Cardiac fibroblast (primary cell): ENCODE data around the gene TWSG1.

Experiments
- DNase-seq, 2 donors: peaks; one replicate each; pipeline versions ENCODE4 v3.0.0 to v3.0.0-alpha.2; 2010; ENCODE audit warnings: low read depth in 2 of 2
- H3K4me3 ChIP-seq, 2 donors: replicated peaks in 1 of 2; 1 replicate in 1 of 2; 2 replicates in 1 of 2; pipeline ENCODE4 v1.5.1; 2011; ENCODE audit warnings: low read depth in 2 of 2, low read length in 2 of 2, mild to moderate bottlenecking in 2 of 2, moderate library complexity in 1 of 2
- CTCF ChIP-seq: IDR thresholded peaks from one replicate; pipeline ENCODE4 v1.5.1; 2011; ENCODE audit warnings: low read depth, mild to moderate bottlenecking, low read length, inconsistent platforms

Gene TWSG1

GRCh38 chr18:9322744-9323143, 11.8 kb upstream of the TWSG1 start:
- TF ChIP-seq CTCF, result no peak
- no peak for DNase-seq
- H3K4me3 ChIP-seq, result no peak overlapping the region

DNA sequence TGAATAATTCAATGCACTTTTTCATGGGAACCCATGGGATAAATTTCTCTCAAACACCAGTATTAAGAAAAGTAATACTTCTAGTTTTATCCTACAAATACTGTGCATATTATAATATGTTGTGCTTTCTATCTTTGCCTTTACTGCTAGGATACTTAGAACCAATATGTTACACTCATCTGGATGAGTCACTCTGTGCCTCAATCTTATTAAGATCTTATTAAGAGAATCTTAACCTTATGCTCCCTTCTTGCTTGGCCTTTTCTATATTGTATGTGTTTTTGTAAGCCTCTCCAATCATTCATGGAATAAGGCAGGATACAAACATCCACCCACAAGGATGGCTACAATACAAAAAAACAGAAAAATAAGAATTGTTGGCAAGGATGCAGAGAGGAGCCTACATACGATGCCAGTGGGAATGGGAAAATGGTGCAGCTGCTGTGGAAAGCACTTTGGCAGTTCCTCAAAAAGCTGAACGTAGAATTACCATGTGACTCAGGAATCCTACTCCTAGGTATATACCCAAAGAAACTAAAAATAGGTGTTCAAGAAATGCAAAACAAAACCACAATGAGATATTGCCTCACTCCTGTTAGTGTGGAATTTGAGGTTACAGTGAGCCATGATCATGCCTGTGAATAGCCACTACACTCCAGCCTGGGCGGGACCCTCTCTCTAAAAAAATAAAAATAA, 10.7 kb upstream of the TWSG1 start:
- H3K4me3 ChIP-seq, result no peak overlapping the region
- peak; percentile 81 to 93 for DNase-seq
- no peak for TF ChIP-seq CTCF

- DNase-seq, result peak; percentile 24 to 80
- no peak overlapping the region for H3K4me3 ChIP-seq
- no peak for TF ChIP-seq CTCF
These were observed 8.9 kb upstream of the TWSG1 start for GRCh38 chr18:9325716-9326115.

GRCh38 chr18:9328776-9329175, 5.8 kb upstream of the TWSG1 start:
- peak in 1 of 2 donors; percentile 57 for DNase-seq
- TF ChIP-seq CTCF, result no peak
- H3K4me3 ChIP-seq, result no peak overlapping the region

GRCh38 chr18:9329471-9329870, 5.1 kb upstream of the TWSG1 start:
- no peak for DNase-seq
- no peak for TF ChIP-seq CTCF

DNA sequence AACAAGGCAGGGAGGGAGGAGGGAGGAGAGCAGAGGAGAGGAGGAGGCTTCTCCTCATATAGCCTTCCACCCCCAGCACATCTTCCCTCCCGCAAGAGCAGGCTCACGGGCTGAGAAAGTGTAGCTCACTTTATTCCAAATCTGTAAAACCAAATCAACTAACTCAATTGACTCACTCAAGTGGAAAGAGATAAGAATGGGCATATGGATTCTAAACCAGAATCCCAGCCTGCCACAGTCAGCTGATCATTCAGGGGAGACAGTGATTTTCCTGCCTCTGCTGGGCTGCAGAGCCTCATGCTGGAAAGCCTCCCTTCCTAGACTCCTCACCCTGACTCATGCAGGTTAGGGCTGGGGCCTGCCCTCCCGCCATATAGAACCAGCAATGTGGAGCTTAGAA, 4.2 kb upstream of the TWSG1 start:
- no peak overlapping the region for H3K4me3 ChIP-seq
- DNase-seq, result no peak
- TF ChIP-seq CTCF, result no peak

More at GRCh38 chr18:9329471-9329870, 5.1 kb upstream of the TWSG1 start:
- no peak overlapping the region for H3K4me3 ChIP-seq
